ENCODE data around the gene DLK2. TPM values are rescaled to one million over a fixed set of nuclear protein-coding genes. Genes with fewer than 3 reads are reported as not detected.
A peak's percentile ranks its signal among the peaks of the same experiment; 100 is the strongest.

Gene DLK2
- total RNA-seq, 8 experiments from 2014 or later: 1.5 to 6.5 (median 5.0) TPM

GRCh38 chr6:43493833-43494232 lies 38.5 kb upstream of the DLK2 start:
- no peak for ATAC-seq (replicated peaks in 6 of 8)
- H3K4me3 ChIP-seq: no peak overlapping the region
- in situ Hi-C loops (cut with MboI; ENCODE audit: low pct_unique_long_range_greater_than_20kb in 2 of 9, low sequenced_read_pairs in 9 of 9, unreplicated experiment in 9 of 9): no loop called here
- H3K4me1 ChIP-seq (replicated peaks in 1 of 2): no peaks in the 10 kb centered on the region
- no peak overlapping the region for H3K27ac ChIP-seq
- WGBS, 10 experiments: 91 to 100% (median 97%) methylated on average over 1 to 7 of the region's 7 CpGs; no CpG with 5 or more reads in 3 of the 10 experiments

- Histone ChIP-seq H3K4me1 (replicated peaks in 1 of 2) (no peaks in the 10 kb centered on the region), H3K27ac (no peak overlapping the region), H3K4me3 (no peak overlapping the region)
- 40 to 100% (median 80%) methylated on average over 1 to 2 of the region's 2 CpGs; no CpG with 5 or more reads in 5 of the 10 experiments for WGBS, 10 experiments
- no peak for ATAC-seq (replicated peaks in 6 of 8)
- in situ Hi-C loops (cut with MboI; ENCODE audit: low pct_unique_long_range_greater_than_20kb in 2 of 9, low sequenced_read_pairs in 9 of 9, unreplicated experiment in 9 of 9): no loop called here
Observed at GRCh38 chr6:43493230-43493629, 37.9 kb upstream of the DLK2 start.

GRCh38 chr6:43492673-43493072 lies 37.3 kb upstream of the DLK2 start:
- H3K4me3 ChIP-seq: no peak overlapping the region
- no peaks in the 10 kb centered on the region for H3K4me1 ChIP-seq (replicated peaks in 1 of 2)
- no peak overlapping the region for H3K27ac ChIP-seq
- WGBS, 10 experiments: 60 to 100% (median 100%) methylated on average over 1 to 2 of the region's 3 CpGs; no CpG with 5 or more reads in 7 of the 10 experiments
- in situ Hi-C loops (cut with MboI; ENCODE audit: low pct_unique_long_range_greater_than_20kb in 2 of 9, low sequenced_read_pairs in 9 of 9, unreplicated experiment in 9 of 9): no loop called here
- ATAC-seq (replicated peaks in 6 of 8): peak in 4 of 8 experiments; percentile 9 to 48 (median 28)

GRCh38 chr6:43491750-43492661 lies 36.7 kb upstream of the DLK2 start:
- ATAC-seq (replicated peaks in 6 of 8): peak in 4 of 8 experiments; percentile 67 to 88 (median 76)
- no peak overlapping the region for H3K27ac ChIP-seq
- in situ Hi-C loops (cut with MboI; ENCODE audit: low pct_unique_long_range_greater_than_20kb in 2 of 9, low sequenced_read_pairs in 9 of 9, unreplicated experiment in 9 of 9): no loop called here
- no peaks in the 10 kb centered on the region for H3K4me1 ChIP-seq (replicated peaks in 1 of 2)
- H3K4me3 ChIP-seq: no peak overlapping the region
- 0 to 100% (median 68%) methylated on average over 1 to 5 of the region's 10 CpGs; no CpG with 5 or more reads in 5 of the 10 experiments for WGBS, 10 experiments

- 63 to 100% (median 98%) methylated on average over 1 to 5 of the region's 6 CpGs; no CpG with 5 or more reads in 6 of the 10 experiments for WGBS, 10 experiments
- no peak for ATAC-seq (replicated peaks in 6 of 8)
- in situ Hi-C loops (cut with MboI; ENCODE audit: low pct_unique_long_range_greater_than_20kb in 2 of 9, low sequenced_read_pairs in 9 of 9, unreplicated experiment in 9 of 9): no loop called here
Observed at GRCh38 chr6:43490523-43490939, 35.2 kb upstream of the DLK2 start.

GRCh38 chr6:43489277-43490072 lies 34.1 kb upstream of the DLK2 start:
- H3K4me3 ChIP-seq: no peak overlapping the region
- no peak overlapping the region for H3K27ac ChIP-seq
- H3K4me1 ChIP-seq (replicated peaks in 1 of 2): no peaks in the 10 kb centered on the region
- 80 to 100% (median 100%) methylated on average over 1 to 2 of the region's 12 CpGs; no CpG with 5 or more reads in 4 of the 10 experiments for whole genome bisulfite sequencing, 10 experiments
- in situ Hi-C loops (cut with MboI; ENCODE audit: low pct_unique_long_range_greater_than_20kb in 2 of 9, low sequenced_read_pairs in 9 of 9, unreplicated experiment in 9 of 9): no loop called here
- ATAC-seq (replicated peaks in 6 of 8): peak in 1 of 8 experiments; percentile 17

More at GRCh38 chr6:43490523-43490939, 35.2 kb upstream of the DLK2 start:
- no peaks in the 10 kb centered on the region for H3K4me1 ChIP-seq (replicated peaks in 1 of 2)
- H3K27ac ChIP-seq: no peak overlapping the region
- no peak overlapping the region for H3K4me3 ChIP-seq

- no peak overlapping the region for H3K27ac ChIP-seq
- in situ Hi-C loops (cut with MboI; ENCODE audit: low pct_unique_long_range_greater_than_20kb in 2 of 9, low sequenced_read_pairs in 9 of 9, unreplicated experiment in 9 of 9): no loop called here
- ATAC-seq (replicated peaks in 6 of 8): no peak
- 17 to 100% (median 92%) methylated on average over 1 to 2 of the region's 4 CpGs; no CpG with 5 or more reads in 5 of the 10 experiments for WGBS, 10 experiments
- H3K4me3 ChIP-seq: no peak overlapping the region
- H3K4me1 ChIP-seq (replicated peaks in 1 of 2): no peaks in the 10 kb centered on the region
Observed at GRCh38 chr6:43488667-43489276, 33.4 kb upstream of the DLK2 start.

GRCh38 chr6:43481591-43482236 lies 26.4 kb upstream of the DLK2 start:
- WGBS, 10 experiments: 65 to 94% (median 87%) methylated on average over 2 to 11 of the region's 11 CpGs
- peak in 1 of 8 experiments; percentile 4 for ATAC-seq (replicated peaks in 6 of 8)
- in situ Hi-C loops (cut with MboI; ENCODE audit: low pct_unique_long_range_greater_than_20kb in 2 of 9, low sequenced_read_pairs in 9 of 9, unreplicated experiment in 9 of 9): no loop called here
- Histone ChIP-seq H3K4me1 (replicated peaks in 1 of 2) (peaks cover 6 to 13% of the 10 kb centered on the region in 2 donors), H3K27ac (no peak overlapping the region), H3K4me3 (no peak overlapping the region)

- 25 to 100% (median 85%) methylated on average over 1 to 2 of the region's 2 CpGs; no CpG with 5 or more reads in 1 of the 10 experiments for WGBS, 10 experiments
- peaks cover 6 to 16% of the 10 kb centered on the region in 2 donors for H3K4me1 ChIP-seq (replicated peaks in 1 of 2)
- in situ Hi-C loops (cut with MboI; ENCODE audit: low pct_unique_long_range_greater_than_20kb in 2 of 9, low sequenced_read_pairs in 9 of 9, unreplicated experiment in 9 of 9): no loop called here
- H3K4me3 ChIP-seq: no peak overlapping the region
- no peak overlapping the region for H3K27ac ChIP-seq
- ATAC-seq (replicated peaks in 6 of 8): peak in 1 of 8 experiments; percentile 8
Observed at GRCh38 chr6:43481075-43481474, 25.7 kb upstream of the DLK2 start.

- peaks cover 9 to 25% of the 10 kb centered on the region in 2 donors for H3K4me1 ChIP-seq (replicated peaks in 1 of 2)
- ATAC-seq (replicated peaks in 6 of 8): no peak
- in situ Hi-C loops (cut with MboI; ENCODE audit: low pct_unique_long_range_greater_than_20kb in 2 of 9, low sequenced_read_pairs in 9 of 9, unreplicated experiment in 9 of 9): no loop called here
- WGBS, 10 experiments: 0 to 44% (median 11%) methylated on average over 1 to 3 of the region's 3 CpGs; no CpG with 5 or more reads in 2 of the 10 experiments
- H3K27ac ChIP-seq: peak overlapping the region; percentile 2 to 65
- peak overlapping the region; percentile 50 to 91 (median 59) for H3K4me3 ChIP-seq
Observed at GRCh38 chr6:43478008-43478372, 22.6 kb upstream of the DLK2 start.

- peaks cover 9 to 25% of the 10 kb centered on the region in 2 donors for H3K4me1 ChIP-seq (replicated peaks in 1 of 2)
- in situ Hi-C loops (cut with MboI; ENCODE audit: low pct_unique_long_range_greater_than_20kb in 2 of 9, low sequenced_read_pairs in 9 of 9, unreplicated experiment in 9 of 9): no loop called here
- peak within 1 kb of the TSS; percentile 50 to 65 for H3K27ac ChIP-seq
- 0 to 6% (median 0%) methylated on average over 2 to 6 of the region's 34 CpGs; no CpG with 5 or more reads in 3 of the 10 experiments for WGBS, 10 experiments
- peak within 1 kb of the TSS; percentile 50 to 91 (median 59) for H3K4me3 ChIP-seq
- peak; percentile 94 to 99 (median 98) for ATAC-seq (replicated peaks in 6 of 8)
Observed at GRCh38 chr6:43477235-43478007, 22.1 kb upstream of the DLK2 start, which contains the start of gene TJAP1. Gene TJAP1, plus strand, starts transcription at chr6:43477570. Its CDS starts 21,432 bp downstream, at chr6:43499002.

Data from motor neuron (in vitro differentiated cells).